ENCODE results near the gene HNF1B. TPM values are rescaled to one million over a fixed set of nuclear protein-coding genes. Genes with fewer than 3 reads are reported as not detected.

Gene HNF1B
- total RNA-seq, 2 experiments from 2014 or later: not detected

- CTCF ChIA-PET (ENCODE audit: unreplicated experiment): no interaction called here
These were observed 44.0 kb downstream of the HNF1B start for GRCh38 chr17:37700881-37701280.

GRCh38 chr17:37699285-37699973 lies 45.4 kb downstream of the HNF1B start:
- ChIA-PET POLR2A (no interaction called here), CTCF (ENCODE audit: unreplicated experiment) (no interaction called here)
- no peak for DNase-seq (ENCODE audit: low spot score)
- no peaks in the 10 kb centered on the region for H3K9me3 ChIP-seq (ENCODE audit: low read length)
- no peak overlapping the region for H2AFZ ChIP-seq (ENCODE audit: low read length)
- intact Hi-C loops (cut with micrococcal nuclease; ENCODE audit: unreplicated experiment): no loop called here
- no peak overlapping the region for H3K4me2 ChIP-seq (ENCODE audit: low read length)
- H3K4me1 ChIP-seq (ENCODE audit: insufficient read depth, low read length, poor library complexity, severe bottlenecking): no peaks in the 10 kb centered on the region
- H3K36me3 ChIP-seq (ENCODE audit: insufficient read depth, low read length): no peaks in the 10 kb centered on the region
- H4K20me1 ChIP-seq (ENCODE audit: insufficient read depth, low read length): no peaks in the 10 kb centered on the region
- TF ChIP-seq CTCF (conservative IDR thresholded peaks at IDR 0.05; ENCODE audit: low read length) (no peak), EZH2phosphoT487 (IDR thresholded peaks at IDR 0.05; ENCODE audit: borderline replicate concordance, low read depth, low read length) (no peak)
- no peak overlapping the region for H3K27ac ChIP-seq (ENCODE audit: low read depth, low read length, poor library complexity, severe bottlenecking)
- no peaks in the 10 kb centered on the region for H3K79me2 ChIP-seq (ENCODE audit: insufficient read depth, low read depth, low read length)
- no TSS peak for BruUV-seq (replicated peaks)
- H3K4me3 ChIP-seq (ENCODE audit: low read depth, low read length, poor library complexity, severe bottlenecking): no peak overlapping the region
- H3K9me2 ChIP-seq (ENCODE audit: insufficient read depth, low read length): no peaks in the 10 kb centered on the region

More at GRCh38 chr17:37700881-37701280, 44.0 kb downstream of the HNF1B start:
- Histone ChIP-seq H3K4me1 (ENCODE audit: insufficient read depth, low read length, poor library complexity, severe bottlenecking) (no peaks in the 10 kb centered on the region), H2AFZ (ENCODE audit: low read length) (no peak overlapping the region), H3K36me3 (ENCODE audit: insufficient read depth, low read length) (no peaks in the 10 kb centered on the region), H3K4me3 (ENCODE audit: low read depth, low read length, poor library complexity, severe bottlenecking) (no peak overlapping the region), H3K4me2 (ENCODE audit: low read length) (no peak overlapping the region), H3K27ac (ENCODE audit: low read depth, low read length, poor library complexity, severe bottlenecking) (no peak overlapping the region), H3K79me2 (ENCODE audit: insufficient read depth, low read depth, low read length) (no peaks in the 10 kb centered on the region), H3K9me3 (ENCODE audit: low read length) (no peaks in the 10 kb centered on the region), H4K20me1 (ENCODE audit: insufficient read depth, low read length) (no peaks in the 10 kb centered on the region), H3K9me2 (ENCODE audit: insufficient read depth, low read length) (no peaks in the 10 kb centered on the region)
- POLR2A ChIA-PET: no interaction called here
- TF ChIP-seq EZH2phosphoT487 (IDR thresholded peaks at IDR 0.05; ENCODE audit: borderline replicate concordance, low read depth, low read length) (no peak), CTCF (conservative IDR thresholded peaks at IDR 0.05; ENCODE audit: low read length) (no peak)
- no peak for DNase-seq (ENCODE audit: low spot score)
- BruUV-seq (replicated peaks): no TSS peak
- intact Hi-C loops (cut with micrococcal nuclease; ENCODE audit: unreplicated experiment): loop anchor here (10.0 kb wide), 1 partner anchor 114 kb away; no protein-coding TSS in a partner anchor

- H3K27ac ChIP-seq (ENCODE audit: low read depth, low read length, poor library complexity, severe bottlenecking): no peak overlapping the region
- no peaks in the 10 kb centered on the region for H3K9me2 ChIP-seq (ENCODE audit: insufficient read depth, low read length)
- DNase-seq (ENCODE audit: low spot score): no peak
- no peak overlapping the region for H2AFZ ChIP-seq (ENCODE audit: low read length)
- TF ChIP-seq EZH2phosphoT487 (IDR thresholded peaks at IDR 0.05; ENCODE audit: borderline replicate concordance, low read depth, low read length): no peak
- TF ChIP-seq CTCF (conservative IDR thresholded peaks at IDR 0.05; ENCODE audit: low read length): no peak
- no peaks in the 10 kb centered on the region for H4K20me1 ChIP-seq (ENCODE audit: insufficient read depth, low read length)
- CTCF ChIA-PET (ENCODE audit: unreplicated experiment): no interaction called here
- POLR2A ChIA-PET: no interaction called here
- no peaks in the 10 kb centered on the region for H3K36me3 ChIP-seq (ENCODE audit: insufficient read depth, low read length)
- H3K4me3 ChIP-seq (ENCODE audit: low read depth, low read length, poor library complexity, severe bottlenecking): no peak overlapping the region
- H3K9me3 ChIP-seq (ENCODE audit: low read length): no peaks in the 10 kb centered on the region
- H3K79me2 ChIP-seq (ENCODE audit: insufficient read depth, low read depth, low read length): no peaks in the 10 kb centered on the region
- H3K4me2 ChIP-seq (ENCODE audit: low read length): no peak overlapping the region
- no TSS peak for BruUV-seq (replicated peaks)
- no peaks in the 10 kb centered on the region for H3K4me1 ChIP-seq (ENCODE audit: insufficient read depth, low read length, poor library complexity, severe bottlenecking)
- intact Hi-C loops (cut with micrococcal nuclease; ENCODE audit: unreplicated experiment): no loop called here
These were observed 46.0 kb downstream of the HNF1B start for GRCh38 chr17:37698911-37699255.
